HepG2 (cell line): ENCODE measurements around the gene CLDN19. TPM values are rescaled to one million over a fixed set of nuclear protein-coding genes. Genes with fewer than 3 reads are reported as not detected.
A peak's percentile ranks its signal among the peaks of the same experiment; 100 is the strongest.

ENCODE experiments used
- BCL3 ChIP-seq: sonication (generic); formaldehyde crosslinking; IDR thresholded peaks from 2 replicates; pipeline ENCODE4 v1.5.1; 2020; ENCODE audit warnings: mild to moderate bottlenecking, missing genetic modification reagents, moderate library complexity
- DNMT3B ChIP-seq: conservative IDR thresholded peaks from 2 replicates; pipeline ENCODE4 v1.6.1; 2016; ENCODE audit warnings: missing biosample characterization, control low read depth
- FOXO1 ChIP-seq: sonication (generic); formaldehyde crosslinking; IDR thresholded peaks from 2 replicates; pipeline ENCODE4 v1.4.0; 2020; ENCODE audit warnings: missing genetic modification reagents
- FUBP1 ChIP-seq: sonication (generic); formaldehyde crosslinking; IDR thresholded peaks from 2 replicates; pipeline ENCODE4 v1.5.1; 2020; ENCODE audit warnings: missing genetic modification reagents, mild to moderate bottlenecking, borderline replicate concordance
- HNF4G ChIP-seq, 2 experiments: sonication (generic) in 1 of 2; formaldehyde crosslinking in 1 of 2; IDR thresholded peaks; 2 replicates each; pipeline versions ENCODE4 v1.4.0 to v1.6.1; 2011 to 2020; ENCODE audit warnings: borderline replicate concordance in 2 of 2, low read depth in 2 of 2, mild to moderate bottlenecking in 2 of 2, low read length in 1 of 2, missing genetic modification reagents in 1 of 2, moderate library complexity in 1 of 2
- IRF2 ChIP-seq: IDR thresholded peaks from 2 replicates; pipeline ENCODE4 v1.6.1; 2018; ENCODE audit warnings: missing genetic modification reagents, missing compliant biosample characterization
- PITX1 ChIP-seq: sonication (generic); formaldehyde crosslinking; IDR thresholded peaks from 2 replicates; pipeline ENCODE4 v1.5.1; 2020; ENCODE audit warnings: mild to moderate bottlenecking, missing genetic modification reagents
- SNAPC4 ChIP-seq: sonication (generic); formaldehyde crosslinking; IDR thresholded peaks from 2 replicates; pipeline ENCODE4 v1.4.0; 2020; ENCODE audit warnings: mild to moderate bottlenecking, missing genetic modification reagents
- SOX13 ChIP-seq, 3 experiments: fragments of 450-650 bp in 1 of 3; sonication (generic) in 1 of 3; formaldehyde crosslinking in 1 of 3; IDR thresholded peaks in 2 of 3; conservative IDR thresholded peaks in 1 of 3; 2 replicates each; pipeline versions ENCODE4 v1.5.0 to v1.6.1; 2016 to 2020; ENCODE audit warnings: antibody characterized with exemption in 1 of 3, mild to moderate bottlenecking in 1 of 3, missing compliant biosample characterization in 1 of 3, missing genetic modification reagents in 1 of 3, moderate library complexity in 1 of 3
- TEAD3 ChIP-seq: optimal IDR thresholded peaks from 2 replicates; pipeline ENCODE3; 2016; ENCODE audit warnings: borderline replicate concordance
- ZNF292 ChIP-seq: sonication (generic); formaldehyde crosslinking; IDR thresholded peaks from 2 replicates; pipeline ENCODE4 v1.8.1; 2022; ENCODE audit warnings: mild to moderate bottlenecking, low read depth, missing genetic modification reagents, borderline replicate concordance
- ZNF329 ChIP-seq: sonication (generic); formaldehyde crosslinking; IDR thresholded peaks from 2 replicates; pipeline ENCODE4 v1.9.0; 2021; ENCODE audit warnings: low read depth, mild to moderate bottlenecking, missing genetic modification reagents
- ZNF34 ChIP-seq: sonication (generic); formaldehyde crosslinking; IDR thresholded peaks from 2 replicates; pipeline ENCODE4 v1.4.0; 2020; ENCODE audit warnings: mild to moderate bottlenecking, missing genetic modification reagents, borderline replicate concordance
- ZNF350 ChIP-seq: sonication (generic); formaldehyde crosslinking; IDR thresholded peaks from 2 replicates; pipeline ENCODE4 v1.4.0; 2020; ENCODE audit warnings: mild to moderate bottlenecking, low read depth, missing genetic modification reagents, borderline replicate concordance
- ZNF512 ChIP-seq: sonication (generic); formaldehyde crosslinking; IDR thresholded peaks from 2 replicates; pipeline ENCODE4 v1.4.0; 2020; ENCODE audit warnings: mild to moderate bottlenecking, missing genetic modification reagents
- ZNF781 ChIP-seq: sonication (generic); formaldehyde crosslinking; IDR thresholded peaks from 2 replicates; pipeline ENCODE4 v1.5.1; 2020; ENCODE audit warnings: borderline replicate concordance, mild to moderate bottlenecking, missing genetic modification reagents; ENCODE audit errors: not compliant biosample characterization
- polyA plus RNA-seq, 8 experiments: library from polyadenylated mRNA; depleted of rRNA in 3 of 8; stranded (reverse) in 7 of 8; unstranded in 1 of 8; fragments of >200 nt; fragmentation: Illumina TruSeq in 4 of 8; extraction: Trizol in 4 of 8; gene quantifications; 2 replicates each; pipeline versions ENCODE4 v1.2.1 to v1.2.3, GENCODE V29; 2011 to 2016; ENCODE audit warnings: low read depth in 4 of 8, missing spikeins in 1 of 8, mixed read lengths in 1 of 8; ENCODE audit not compliant: insufficient read depth in 1 of 8
- total RNA-seq, 5 experiments: library from RNA; depleted of rRNA; stranded (reverse); fragments of >200 nt; fragmentation: Illumina TruSeq; extraction: Trizol; gene quantifications; 2 replicates each; pipeline ENCODE4 v1.2.3, GENCODE V29; 2016; ENCODE audit warnings: low read depth in 1 of 5

The CLDN19 gene
- total and polyA plus RNA-seq, 2 of the 13 experiments (the other 11 are each of a cell fraction or from before 2014, with no cell fraction given), result 5.0 to 7.6 TPM

- TF ChIP-seq SOX13 (IDR thresholded peaks at IDR 0.05) (0 out of 2 replicates have a peak, but pooled peaks have one; percentile 15), SOX13 (CRISPR knock-in tag; conservative IDR thresholded peaks at IDR 0.05 in 1 of 2, IDR thresholded peaks at IDR 0.05 in 1 of 2) (no peak; a peak in 1 of 4 replicates), FOXO1 (CRISPR knock-in tag) (no peak), IRF2 (CRISPR knock-in tag) (no peak), ZNF781 (peak; percentile 52), DNMT3B (CRISPR knock-in tag) (no peak), ZNF350 (CRISPR knock-in tag) (peak; percentile 41; the same call in 1 of the 2 replicates), ZNF292 (CRISPR knock-in tag) (peak; percentile 47; the same call in 1 of the 2 replicates), TEAD3 (CRISPR knock-in tag) (no peak), HNF4G (IDR thresholded peaks at IDR 0.05; ENCODE audit: borderline replicate concordance, low read depth, low read length) (peak; percentile 76), HNF4G (CRISPR knock-in tag; IDR thresholded peaks at IDR 0.05; ENCODE audit: borderline replicate concordance, low read depth) (peak; percentile 59), SNAPC4 (CRISPR knock-in tag) (no peak), ZNF329 (no peak), FUBP1 (CRISPR knock-in tag) (no peak), ZNF34 (CRISPR knock-in tag) (no peak), PITX1 (CRISPR knock-in tag) (peak; percentile 25; the same call in 1 of the 2 replicates), BCL3 (CRISPR knock-in tag) (no peak), ZNF512 (no peak)
These were observed at the start of gene CLDN19 (continued) for GRCh38 chr1:42739753-42740700.
